SW480 (cell line): ENCODE measurements around the gene SEMA3A.
"Not testable (repeated sequence)": the region's sequence is repeated elsewhere in the genome, so short reads cannot be mapped to it uniquely, and the experiment has no call there.

ENCODE experiments used
- DNase-seq: peaks from one replicate; pipeline ENCODE4 v3.0.0-alpha.2; 2016; ENCODE audit warnings: low spot score

Gene SEMA3A

GRCh38 chr7:84062489-84062901 is 132.1 kb downstream of the SEMA3A start:
- not testable (repeated sequence) for DNase-seq

GRCh38 chr7:84060760-84061261 is 133.8 kb downstream of the SEMA3A start:
- no peak for DNase-seq

- DNase-seq: no peak
Observed at GRCh38 chr7:84060000-84060399, 134.6 kb downstream of the SEMA3A start.

- DNase-seq: peak; percentile 57
Observed at GRCh38 chr7:84058311-84059076, 136.1 kb downstream of the SEMA3A start.

- DNase-seq: no peak
Observed at GRCh38 chr7:84057576-84057975, 137.0 kb downstream of the SEMA3A start.

GRCh38 chr7:84055904-84056605 is 138.5 kb downstream of the SEMA3A start:
- DNase-seq: no peak

- DNase-seq: not testable (repeated sequence)
Observed at GRCh38 chr7:84055199-84055598, 139.4 kb downstream of the SEMA3A start.

- DNase-seq: no peak
Observed at GRCh38 chr7:84049071-84049836, 145.3 kb downstream of the SEMA3A start.

GRCh38 chr7:84047085-84047484 is 147.5 kb downstream of the SEMA3A start:
- DNase-seq: no peak

- DNase-seq: peak; percentile 77
Observed at GRCh38 chr7:84044834-84045233, 149.8 kb downstream of the SEMA3A start.

GRCh38 chr7:84043661-84044191 is 150.9 kb downstream of the SEMA3A start:
- DNase-seq: peak; percentile 97

GRCh38 chr7:84042110-84042539 is 152.5 kb downstream of the SEMA3A start:
- DNase-seq: peak; percentile 92

GRCh38 chr7:84041649-84042048 is 152.9 kb downstream of the SEMA3A start:
- DNase-seq: no peak

GRCh38 chr7:84040355-84040754 is 154.2 kb downstream of the SEMA3A start:
- peak; percentile 25 for DNase-seq

- no peak for DNase-seq
Observed at GRCh38 chr7:84039432-84039831, 155.2 kb downstream of the SEMA3A start.

- no peak for DNase-seq
Observed at GRCh38 chr7:84027678-84028077, 166.9 kb downstream of the SEMA3A start.

- peak; percentile 64 for DNase-seq
Observed at GRCh38 chr7:84025332-84025927, 169.2 kb downstream of the SEMA3A start.

GRCh38 chr7:84022684-84023308 is 171.8 kb downstream of the SEMA3A start:
- DNase-seq: peak; percentile 99

- no peak for DNase-seq
Observed at GRCh38 chr7:84022009-84022408, 172.6 kb downstream of the SEMA3A start.

- no peak for DNase-seq
Observed at GRCh38 chr7:84021292-84021908, 173.2 kb downstream of the SEMA3A start.

GRCh38 chr7:84017651-84018050 is 176.9 kb downstream of the SEMA3A start:
- no peak for DNase-seq
